H1 (cell line): Measurements from ENCODE around the gene CORO2B. TPM values are rescaled to one million over a fixed set of nuclear protein-coding genes. Genes with fewer than 3 reads are reported as not detected.

Source experiments
- CTCF ChIA-PET: fragments of 300-600 bp; sonication (Branson Sonifier 250); formaldehyde crosslinking; loops from one replicate; lab custom pipeline; 2021; ENCODE audit not compliant: partially characterized antibody; lab: Charles Lee
- POLR2A ChIA-PET: fragments of 300-600 bp; sonication (Branson Sonifier 250); formaldehyde crosslinking; loops from one replicate; lab custom pipeline; 2021; ENCODE audit warnings: inconsistent platforms; ENCODE audit not compliant: partially characterized antibody; lab: Charles Lee
- DNase-seq, 2 experiments: peaks; one replicate each; pipeline versions ENCODE4 v3.0.0 to v3.0.0-alpha.2; 2010 to 2022; ENCODE audit warnings: low spot score in 2 of 2, low read depth in 1 of 2, mixed read lengths in 1 of 2
- FAIRE-seq: peaks from 2 replicates; lab custom pipeline; 2011; peaks lifted over from hg19 to GRCh38; lab: Jason Lieb, UNC
- H2AFZ ChIP-seq: 2 replicates; pipeline ENCODE4 v1.8.1; 2012; ENCODE audit warnings: low read length, inconsistent platforms
- H2AK5ac ChIP-seq: 2 replicates; pipeline ENCODE4 v1.6.1; 2013; ENCODE audit warnings: low read depth, low read length
- H2BK120ac ChIP-seq: replicated peaks from 2 replicates; pipeline ENCODE3; 2013; ENCODE audit warnings: low read depth, low read length, inconsistent platforms
- H2BK12ac ChIP-seq: 2 replicates; pipeline ENCODE4 v1.6.1; 2013; ENCODE audit warnings: low read depth, low read length
- H2BK15ac ChIP-seq: 2 replicates; pipeline ENCODE4 v1.6.1; 2013; ENCODE audit warnings: low read length
- H2BK20ac ChIP-seq: 2 replicates; pipeline ENCODE4 v1.6.1; 2013; ENCODE audit warnings: low read length
- H2BK5ac ChIP-seq: 2 replicates; pipeline ENCODE4 v1.6.1; 2013; ENCODE audit warnings: low read depth, low read length
- H3K14ac ChIP-seq: 2 replicates; pipeline ENCODE4 v1.6.1; 2013; ENCODE audit warnings: inconsistent platforms; ENCODE audit not compliant: insufficient read length
- H3K18ac ChIP-seq: 2 replicates; pipeline ENCODE4 v1.6.1; 2013; ENCODE audit warnings: low read length; ENCODE audit errors: extremely low read depth
- H3K23ac ChIP-seq: 2 replicates; pipeline ENCODE4 v1.6.1; 2013; ENCODE audit warnings: inconsistent platforms; ENCODE audit not compliant: insufficient read length
- H3K23me2 ChIP-seq: 2 replicates; pipeline ENCODE4 v1.6.1; 2013; ENCODE audit warnings: low read depth, low read length
- H3K27ac ChIP-seq: 2 replicates; pipeline ENCODE4 v1.6.1; 2011; ENCODE audit warnings: low read depth, low read length, inconsistent platforms
- H3K27me3 ChIP-seq, 4 experiments: replicated peaks in 1 of 4; 1 replicate in 1 of 4; 2 replicates in 3 of 4; pipeline versions ENCODE4 v1.6.1 to v1.8.1; 2011 to 2013; ENCODE audit warnings: low read length in 3 of 4, mild to moderate bottlenecking in 3 of 4, inconsistent platforms in 2 of 4, mixed read lengths in 2 of 4, moderate library complexity in 1 of 4; ENCODE audit not compliant: control insufficient read depth in 3 of 4, insufficient read depth in 3 of 4; ENCODE audit errors: extremely low read depth in 1 of 4
- H3K36me3 ChIP-seq, 4 experiments: 2 replicates each; pipeline versions ENCODE4 v1.6.1 to v1.8.1; 2011 to 2013; ENCODE audit warnings: mild to moderate bottlenecking in 4 of 4, low read length in 3 of 4, moderate library complexity in 2 of 4, control low read depth in 1 of 4, inconsistent platforms in 1 of 4; ENCODE audit not compliant: insufficient read depth in 4 of 4, control insufficient read depth in 2 of 4
- H3K4ac ChIP-seq: replicated peaks from 2 replicates; pipeline ENCODE3; 2013; ENCODE audit warnings: low read length, low read depth, mixed read lengths, inconsistent platforms; ENCODE audit not compliant: insufficient read length
- H3K4me1 ChIP-seq, 4 experiments: replicated peaks in 1 of 4; 1 replicate in 1 of 4; 2 replicates in 3 of 4; pipeline versions ENCODE4 v1.6.1 to v1.8.1; 2011 to 2013; ENCODE audit warnings: low read length in 3 of 4, inconsistent platforms in 2 of 4, mixed read lengths in 1 of 4; ENCODE audit not compliant: insufficient read depth in 4 of 4, control insufficient read depth in 3 of 4
- H3K4me2 ChIP-seq, 2 experiments: 2 replicates each; pipeline versions ENCODE4 v1.6.1 to v1.8.1; 2011 to 2013; ENCODE audit warnings: low read depth in 2 of 2, low read length in 2 of 2, control low read depth in 1 of 2, inconsistent platforms in 1 of 2, mild to moderate bottlenecking in 1 of 2; ENCODE audit not compliant: insufficient read depth in 1 of 2
- H3K4me3 ChIP-seq, 4 experiments: fragments of 200-600, 300-600 bp in 1 of 4; sonication (generic), shearing (Covaris generic), sonication (Bioruptor Twin) in 1 of 4; 2 replicates each; pipeline versions ENCODE4 v1.5.1 to v1.8.1; 2011 to 2016; ENCODE audit warnings: low read length in 4 of 4, low read depth in 3 of 4, control low read depth in 2 of 4, inconsistent platforms in 2 of 4, mild to moderate bottlenecking in 2 of 4, mixed read lengths in 1 of 4, moderate library complexity in 1 of 4; ENCODE audit not compliant: insufficient read depth in 2 of 4; ENCODE audit errors: extremely low read depth in 1 of 4
- H3K56ac ChIP-seq: replicated peaks from 2 replicates; pipeline ENCODE3; 2013; ENCODE audit warnings: low read depth, mild to moderate bottlenecking, mixed read lengths, low read length, inconsistent platforms; ENCODE audit not compliant: insufficient read length
- H3K79me1 ChIP-seq: 2 replicates; pipeline ENCODE4 v1.6.1; 2013; ENCODE audit warnings: low read depth, low read length, control low read depth
- H3K79me2 ChIP-seq, 2 experiments: 2 replicates each; pipeline versions ENCODE4 v1.6.1 to v1.8.1; 2012 to 2013; ENCODE audit warnings: low read length in 2 of 2, mild to moderate bottlenecking in 2 of 2, inconsistent platforms in 1 of 2; ENCODE audit not compliant: insufficient read depth in 2 of 2, control insufficient read depth in 1 of 2
- H3K9ac ChIP-seq, 4 experiments: replicated peaks in 1 of 4; 1 replicate in 1 of 4; 2 replicates in 3 of 4; pipeline versions ENCODE4 v1.6.1 to v1.8.1; 2011 to 2013; ENCODE audit warnings: low read depth in 3 of 4, low read length in 3 of 4, control low read depth in 2 of 4, mild to moderate bottlenecking in 2 of 4, moderate library complexity in 2 of 4, inconsistent platforms in 1 of 4; ENCODE audit errors: extremely low read depth in 1 of 4
- H3K9me3 ChIP-seq, 2 experiments: 2 replicates each; pipeline versions ENCODE4 v1.6.1 to v1.8.1; 2012 to 2013; ENCODE audit warnings: mild to moderate bottlenecking in 2 of 2, moderate library complexity in 2 of 2, control low read depth in 1 of 2, inconsistent platforms in 1 of 2, low read depth in 1 of 2, low read length in 1 of 2, mixed read lengths in 1 of 2; ENCODE audit not compliant: insufficient read depth in 2 of 2
- H4K20me1 ChIP-seq, 2 experiments: replicated peaks in 1 of 2; 2 replicates each; pipeline versions ENCODE3 to v1.8.1; 2011 to 2013; ENCODE audit warnings: inconsistent platforms in 2 of 2, low read length in 2 of 2, mild to moderate bottlenecking in 1 of 2; ENCODE audit not compliant: insufficient read depth in 2 of 2, control insufficient read depth in 1 of 2
- H4K5ac ChIP-seq: 2 replicates; pipeline ENCODE4 v1.6.1; 2013; ENCODE audit warnings: low read length, low read depth, mixed read lengths, inconsistent platforms; ENCODE audit not compliant: insufficient read length
- H4K8ac ChIP-seq: 2 replicates; pipeline ENCODE4 v1.8.0; 2013; ENCODE audit warnings: mild to moderate bottlenecking, moderate library complexity, low read length, inconsistent platforms; ENCODE audit not compliant: insufficient read depth; ENCODE audit errors: extremely low read depth
- H4K91ac ChIP-seq: replicated peaks from 2 replicates; pipeline ENCODE3; 2013; ENCODE audit warnings: low read length, mixed read lengths, inconsistent platforms; ENCODE audit not compliant: insufficient read length
- CBX5 ChIP-seq: fragments of 300-800, 300-1000 bp; sonication (generic); IDR thresholded peaks from 2 replicates; pipeline ENCODE4 v1.7.1; 2016; ENCODE audit warnings: antibody characterized with exemption, low read length, low read depth
- MAFK ChIP-seq: IDR thresholded peaks from 2 replicates; pipeline ENCODE4 v1.6.1; 2012; ENCODE audit warnings: low read depth, mild to moderate bottlenecking, improper control_type of control experiment, low read length
- POLR2AphosphoS5 ChIP-seq: IDR thresholded peaks from 2 replicates; pipeline ENCODE4 v1.6.1; 2011; ENCODE audit warnings: low read depth, low read length
- WGBS, 2 experiments: shearing (Covaris generic) in 1 of 2; methylation state at CpG; one replicate each; pipeline versions ENCODE4 v1.1.6 to v1.1.7; 2013 to 2015; ENCODE audit warnings: low lambda C conversion rate in 2 of 2, mixed read lengths in 2 of 2, inconsistent platforms in 1 of 2, low coverage in 1 of 2, missing lambda C conversion rate in 1 of 2; ENCODE audit not compliant: insufficient replicate concordance in 2 of 2, insufficient coverage in 1 of 2, insufficient read length in 1 of 2; ENCODE audit errors: extremely low coverage in 1 of 2, missing lambda C conversion rate in 1 of 2; 5-methylcytosine and 5-hydroxymethylcytosine counted together
- polyA plus RNA-seq, 7 experiments: library from polyadenylated mRNA; depleted of rRNA in 3 of 7; stranded (reverse) in 5 of 7; unstranded in 2 of 7; fragments of >200 nt in 5 of 7; fragments of 200-250 nt in 2 of 7; gene quantifications; 1 replicate in 5 of 7; 2 replicates in 1 of 7; 4 replicates in 1 of 7; pipeline versions ENCODE4 v1.2.1 to v1.2.3, GENCODE V29; 2011 to 2013; ENCODE audit warnings: missing spikeins in 2 of 7, mixed read lengths in 2 of 7
- total RNA-seq: library from RNA; stranded (reverse); fragmentation: NEBNext Ultra II Directional; extraction: Animal tissue kit (Norgen Biotek cat#: 25700); gene quantifications from 2 replicates; pipeline ENCODE4 v1.2.1, GENCODE V29; 2021

Gene CORO2B
- total and polyA plus RNA-seq, 2 of the 8 experiments (the other 6 are each of a cell fraction or from before 2014, with no cell fraction given) = 3.4 to 6.7 TPM

DNA sequence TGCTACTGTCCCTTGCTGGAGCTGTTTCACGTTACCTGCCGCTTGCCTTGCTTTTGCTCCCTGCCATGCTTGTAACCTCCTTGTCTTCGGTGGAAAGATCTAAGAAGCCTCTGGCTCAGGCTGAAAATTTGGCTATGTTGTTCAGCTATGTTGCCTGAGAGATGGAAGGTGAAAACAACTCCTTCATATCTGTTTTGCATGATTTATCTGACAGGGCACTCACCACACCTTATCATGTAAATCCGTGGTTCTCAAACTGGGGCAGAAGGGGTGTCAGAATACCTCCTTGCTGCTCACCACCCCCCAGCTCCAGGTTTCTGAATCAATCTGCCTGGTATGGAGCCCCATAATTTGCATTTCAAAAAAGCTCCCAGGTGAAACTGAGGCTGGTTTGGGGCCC lies 6.5 kb upstream of the CORO2B start:
- Histone ChIP-seq H4K5ac (no peak overlapping the region), H2AK5ac (no peak overlapping the region), H4K91ac (peak overlapping the region; percentile 34), H3K4me3 (no peak overlapping the region; a peak in 1 of 8 replicates), H2BK20ac (0 out of 2 replicates have a peak overlapping the region, but pooled peaks have one; percentile 61), H4K8ac (no peak overlapping the region), H3K18ac (peak overlapping the region; percentile 68), H2BK5ac (peak overlapping the region; percentile 32; the same call in 1 of the 2 replicates), H2BK15ac (0 out of 2 replicates have a peak overlapping the region, but pooled peaks have one; percentile 36), H3K36me3 (no peaks in the 10 kb centered on the region), H3K14ac (no peak overlapping the region), H4K20me1 (no peaks in the 10 kb centered on the region), H3K27ac (no peak overlapping the region)
- 76% methylated on average over 4 of the region's 4 CpGs; no CpG with 5 or more reads in 1 of the 2 experiments for WGBS, 2 experiments
- DNase-seq (no peak), FAIRE-seq (no peak)
- TF ChIP-seq CBX5 (no peak), MAFK (no peak), POLR2AphosphoS5 (no peak)
- TF ChIP-seq, all 59 proteins: peak for 0
- Histone ChIP-seq H3K4me1 (peaks cover 16 to 47% (median 28%) of the 10 kb centered on the region in 4 experiments), H3K79me2 (no peaks in the 10 kb centered on the region), H3K9ac (no peak overlapping the region), H2BK12ac (peak overlapping the region; percentile 82), H2AFZ (no peak overlapping the region), H2BK120ac (peak overlapping the region; percentile 9), H3K23me2 (no peaks in the 10 kb centered on the region), H3K27me3 (peaks cover 0 to 11% (median 8%) of the 10 kb centered on the region in 4 experiments; a peak in 5 of 7 replicates), H3K23ac (no peak overlapping the region), H3K56ac (no peak overlapping the region), H3K79me1 (no peaks in the 10 kb centered on the region), H3K4me2 (no peak overlapping the region; a peak in 1 of 4 replicates), H3K4ac (no peak overlapping the region), H3K9me3 (no peaks in the 10 kb centered on the region)
- ChIA-PET POLR2A (interaction anchor here (1.6 to 5.0 kb wide), 2 partner anchors 11 to 294 kb away, joined by 3 to 31 read pairs; no protein-coding TSS in a partner anchor), CTCF (interaction anchor here (0.8 to 4.3 kb wide), 7 partner anchors 9 to 101 kb away, joined by 3 to 28 read pairs (median 7); no protein-coding TSS in a partner anchor)
